Natural killer cell (primary cell): ENCODE results near the gene KSR1. TPM values are rescaled to one million over a fixed set of nuclear protein-coding genes. Genes with fewer than 3 reads are reported as not detected.

ENCODE experiments used
- ATAC-seq, 3 donors: fragments of 150-1000 bp in 2 of 3; fragments of 200-7000 bp in 1 of 3; cut with Tn5 transposase; 1 replicate in 1 of 3; 2 replicates in 2 of 3; pipeline ENCODE4 v1.10.0; 2021; ENCODE audit warnings: mild to moderate bottlenecking in 2 of 3, moderate library complexity in 2 of 3
- DNase-seq, 2 donors: peaks; one replicate each; pipeline versions ENCODE4 v3.0.0 to v3.0.0-alpha.2; 2013 to 2021; ENCODE audit warnings: mixed read lengths in 1 of 2
- H3K27ac ChIP-seq: one replicate; pipeline ENCODE4 v1.5.1; 2013; ENCODE audit warnings: mild to moderate bottlenecking, low read length
- H3K27me3 ChIP-seq: one replicate; pipeline ENCODE4 v1.6.1; 2013; ENCODE audit warnings: low read length; ENCODE audit not compliant: control insufficient read depth, insufficient read depth
- H3K36me3 ChIP-seq: one replicate; pipeline ENCODE4 v1.6.1; 2013; ENCODE audit warnings: low read length; ENCODE audit not compliant: control insufficient read depth, insufficient read depth
- H3K4me1 ChIP-seq: one replicate; pipeline ENCODE4 v1.6.1; 2013; ENCODE audit warnings: low read length; ENCODE audit not compliant: control insufficient read depth, insufficient read depth
- H3K4me3 ChIP-seq: one replicate; pipeline ENCODE4 v1.5.1; 2013; ENCODE audit warnings: low read length
- H3K9me3 ChIP-seq: one replicate; pipeline ENCODE4 v1.6.1; 2013; ENCODE audit warnings: low read length; ENCODE audit not compliant: control insufficient read depth, insufficient read depth
- H3K27ac Mint-ChIP-seq, 2 donors: one replicate each; pipeline ENCODE4 v1.8.0; 2022; ENCODE audit warnings: mild to moderate bottlenecking in 2 of 2, mixed read lengths in 2 of 2, moderate library complexity in 1 of 2
- H3K27me3 Mint-ChIP-seq, 2 donors: one replicate each; pipeline ENCODE4 v1.8.0; 2022; ENCODE audit warnings: low read depth in 2 of 2, mixed read lengths in 2 of 2
- H3K36me3 Mint-ChIP-seq: one replicate; pipeline ENCODE4 v1.8.0; 2022; ENCODE audit warnings: mixed read lengths
- H3K4me1 Mint-ChIP-seq, 2 donors: one replicate each; pipeline ENCODE4 v1.8.0; 2022; ENCODE audit warnings: mixed read lengths in 2 of 2
- H3K4me3 Mint-ChIP-seq: one replicate; pipeline ENCODE4 v1.8.0; 2022; ENCODE audit warnings: mild to moderate bottlenecking, moderate library complexity, mixed read lengths
- H3K9me3 Mint-ChIP-seq, 2 donors: one replicate each; pipeline ENCODE4 v1.8.0; 2022; ENCODE audit warnings: mixed read lengths in 2 of 2
- WGBS: methylation state at CpG from one replicate; pipeline ENCODE4 v1.1.7; 2013; ENCODE audit warnings: missing lambda C conversion rate; ENCODE audit not compliant: insufficient coverage; 5-methylcytosine and 5-hydroxymethylcytosine counted together
- intact Hi-C: fragments of 100-400 bp; cut with micrococcal nuclease; formaldehyde crosslinking; loops from one replicate; pipeline ENCODE4 v1.14.2; 2022
- total RNA-seq, 4 donors: library from RNA; stranded (reverse); fragments of 120-200 nt in 1 of 4; gene quantifications; one replicate each; pipeline versions ENCODE4 v1.2.3 to v1.2.4, GENCODE V29; 2013 to 2022
- TF ChIP-seq, protein P1 (sequence below): fragments of 200-600 bp; IDR thresholded peaks from one replicate; pipeline ENCODE4 v1.8.0; 2022; ENCODE audit warnings: antibody characterized with exemption

The KSR1 gene
- total RNA-seq, 3 donors from 2014 or later (not counting 1 experiment from before 2014, with no cell fraction given): 46.4 to 63.1 (median 59.2) TPM

DNA sequence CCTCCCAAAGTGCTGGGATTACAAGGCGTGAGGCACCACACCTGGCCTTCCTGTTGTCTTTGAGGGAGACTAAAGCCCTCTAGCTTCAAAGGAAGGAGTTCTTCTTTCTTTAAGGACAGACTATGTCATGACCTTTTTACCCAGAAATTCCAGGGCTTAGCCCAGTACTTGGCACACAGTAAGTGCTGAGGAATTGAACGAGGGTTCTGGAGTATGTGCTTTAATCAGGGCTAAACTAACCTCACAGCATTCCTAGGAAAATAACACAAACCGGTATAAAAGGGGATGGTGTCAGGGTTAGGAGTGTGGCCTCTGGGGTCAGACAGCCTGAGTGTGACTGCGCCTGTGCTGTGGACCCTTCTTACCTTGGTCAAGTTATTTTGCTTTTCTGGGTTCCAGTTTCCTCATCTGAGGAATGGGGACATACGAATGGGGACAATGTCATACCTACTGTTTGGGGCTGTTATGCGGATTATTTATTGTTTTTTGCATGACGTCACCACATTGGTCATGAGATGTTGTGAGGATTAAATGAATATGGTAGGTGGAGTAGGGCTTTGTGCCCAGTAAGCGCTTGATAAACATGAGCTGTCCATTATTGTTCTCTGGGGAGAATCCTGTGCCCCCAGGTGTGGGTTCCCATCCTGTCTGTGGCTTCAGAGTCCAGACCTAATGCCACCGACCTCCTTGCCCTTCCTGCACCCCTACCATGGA is 21.9 kb downstream of the KSR1 start:
- H3K27me3 ChIP-seq: no peaks in the 10 kb centered on the region
- Mint-ChIP-seq H3K4me3 (no peak overlapping the region), H3K36me3 (no peaks in the 10 kb centered on the region), H3K27ac (peak overlapping the region in 1 of 2 donors; percentile 74), H3K27me3 (no peaks in the 10 kb centered on the region), H3K4me1 (peaks cover 65 to 76% of the 10 kb centered on the region in 2 donors), H3K9me3 (no peaks in the 10 kb centered on the region)
- ATAC-seq: no peak
- no peaks in the 10 kb centered on the region for H3K9me3 ChIP-seq
- H3K36me3 ChIP-seq: no peaks in the 10 kb centered on the region
- peaks cover 86% of the 10 kb centered on the region for H3K4me1 ChIP-seq
- TF ChIP-seq, protein P1, sequence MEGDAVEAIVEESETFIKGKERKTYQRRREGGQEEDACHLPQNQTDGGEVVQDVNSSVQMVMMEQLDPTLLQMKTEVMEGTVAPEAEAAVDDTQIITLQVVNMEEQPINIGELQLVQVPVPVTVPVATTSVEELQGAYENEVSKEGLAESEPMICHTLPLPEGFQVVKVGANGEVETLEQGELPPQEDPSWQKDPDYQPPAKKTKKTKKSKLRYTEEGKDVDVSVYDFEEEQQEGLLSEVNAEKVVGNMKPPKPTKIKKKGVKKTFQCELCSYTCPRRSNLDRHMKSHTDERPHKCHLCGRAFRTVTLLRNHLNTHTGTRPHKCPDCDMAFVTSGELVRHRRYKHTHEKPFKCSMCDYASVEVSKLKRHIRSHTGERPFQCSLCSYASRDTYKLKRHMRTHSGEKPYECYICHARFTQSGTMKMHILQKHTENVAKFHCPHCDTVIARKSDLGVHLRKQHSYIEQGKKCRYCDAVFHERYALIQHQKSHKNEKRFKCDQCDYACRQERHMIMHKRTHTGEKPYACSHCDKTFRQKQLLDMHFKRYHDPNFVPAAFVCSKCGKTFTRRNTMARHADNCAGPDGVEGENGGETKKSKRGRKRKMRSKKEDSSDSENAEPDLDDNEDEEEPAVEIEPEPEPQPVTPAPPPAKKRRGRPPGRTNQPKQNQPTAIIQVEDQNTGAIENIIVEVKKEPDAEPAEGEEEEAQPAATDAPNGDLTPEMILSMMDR: no peak
- DNase-seq: no peak
- no peak overlapping the region for H3K27ac ChIP-seq
- WGBS: 98% methylated on average over 8 of the region's 9 CpGs
- no peak overlapping the region for H3K4me3 ChIP-seq
- intact Hi-C loops: no loop called here

DNA sequence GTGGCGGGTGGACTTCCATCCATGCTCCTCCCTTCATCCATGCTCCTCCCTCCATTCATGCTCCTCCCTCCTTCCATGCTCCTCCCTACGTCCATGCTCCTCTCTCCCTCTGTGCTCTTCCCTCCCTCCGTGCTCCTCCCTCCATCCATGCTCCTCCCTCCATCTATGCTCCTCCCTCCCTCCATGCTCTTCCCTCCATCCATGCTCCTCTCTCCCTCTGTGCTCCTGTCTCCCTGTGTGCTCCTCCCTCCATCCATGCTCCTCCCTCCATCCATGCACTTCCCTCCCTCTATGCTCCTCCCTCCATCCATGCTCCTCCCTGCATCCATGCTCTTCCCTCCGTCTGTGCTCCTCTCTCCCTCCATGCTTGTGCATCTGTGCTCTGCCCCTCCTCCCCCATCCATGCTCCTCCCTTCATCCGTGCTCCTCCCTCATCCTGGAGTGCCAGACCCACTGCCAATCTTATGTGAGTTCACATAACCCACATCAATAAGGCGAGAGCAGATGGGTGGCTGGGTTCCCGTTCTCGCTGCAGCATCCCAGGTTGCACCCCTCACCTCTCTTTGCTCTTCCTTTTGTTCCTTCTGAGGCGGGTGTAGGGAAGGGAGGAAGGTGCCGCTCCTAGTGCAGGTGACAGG is 22.8 kb downstream of the KSR1 start:
- no peak overlapping the region for H3K4me3 Mint-ChIP-seq
- Histone ChIP-seq H3K4me3 (no peak overlapping the region), H3K4me1 (peaks cover 77% of the 10 kb centered on the region), H3K36me3 (no peaks in the 10 kb centered on the region), H3K27me3 (no peaks in the 10 kb centered on the region), H3K9me3 (no peaks in the 10 kb centered on the region), H3K27ac (no peak overlapping the region)
- DNase-seq: no peak
- intact Hi-C loops: no loop called here
- H3K4me1 Mint-ChIP-seq: peaks cover 56 to 67% of the 10 kb centered on the region in 2 donors
- TF ChIP-seq, protein P1: no peak
- no peaks in the 10 kb centered on the region for H3K27me3 Mint-ChIP-seq
- H3K9me3 Mint-ChIP-seq: no peaks in the 10 kb centered on the region
- 91% methylated on average over 9 of the region's 10 CpGs for WGBS
- peak overlapping the region in 1 of 2 donors; percentile 86 for H3K27ac Mint-ChIP-seq
- ATAC-seq: no peak
- no peaks in the 10 kb centered on the region for H3K36me3 Mint-ChIP-seq

DNA sequence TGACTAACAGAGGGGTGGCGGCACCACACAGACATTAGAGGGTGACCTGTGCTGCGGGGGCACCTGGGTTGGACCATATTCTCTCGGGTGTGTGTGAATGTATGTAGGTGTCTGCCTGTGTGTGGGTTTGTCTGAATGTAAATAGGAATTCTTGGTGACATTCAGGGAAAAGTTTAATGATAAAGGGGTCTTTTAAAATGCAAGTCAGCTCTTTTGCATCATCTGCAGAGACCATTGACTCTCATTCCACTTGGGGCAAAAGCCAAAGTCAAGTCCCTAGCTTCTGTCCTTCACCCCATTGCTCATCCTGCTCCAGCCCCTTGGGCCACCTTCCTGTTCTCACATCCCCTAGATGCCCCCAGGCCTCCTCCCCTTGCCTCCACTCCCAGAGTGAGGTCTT is 23.6 kb downstream of the KSR1 start:
- peaks cover 48 to 59% of the 10 kb centered on the region in 2 donors for H3K4me1 Mint-ChIP-seq
- no peaks in the 10 kb centered on the region for H3K36me3 ChIP-seq

More for the DNA sequence above, 23.6 kb downstream of the KSR1 start:
- Histone ChIP-seq H3K4me3 (no peak overlapping the region), H3K27ac (no peak overlapping the region), H3K27me3 (no peaks in the 10 kb centered on the region), H3K9me3 (no peaks in the 10 kb centered on the region), H3K4me1 (peaks cover 69% of the 10 kb centered on the region)
- Mint-ChIP-seq H3K27ac (peak overlapping the region; percentile 75 to 86), H3K27me3 (no peaks in the 10 kb centered on the region), H3K36me3 (no peaks in the 10 kb centered on the region), H3K4me3 (no peak overlapping the region), H3K9me3 (no peaks in the 10 kb centered on the region)
- WGBS: 96% methylated on average over 3 of the region's 3 CpGs
- ATAC-seq (no peak), DNase-seq (no peak)
- intact Hi-C loops: loop anchor here (2.0 to 10.0 kb wide), 2 partner anchors 65 to 125 kb away; no protein-coding TSS in a partner anchor
- TF ChIP-seq, protein P1: no peak
